GM23338 (cell line): ENCODE measurements around the gene ASPRV1. TPM values are rescaled to one million over a fixed set of nuclear protein-coding genes. Genes with fewer than 3 reads are reported as not detected.

Experiments used
- ATAC-seq: fragments of 200-7000 bp; cut with Tn5 transposase; 3 replicates; pipeline ENCODE4 v1.9.1; 2020
- DNase-seq: peaks from one replicate; pipeline ENCODE4 v3.0.0-alpha.2; 2015; ENCODE audit warnings: low spot score
- H2AFZ ChIP-seq: fragments of 200-600 bp; sonication (generic); 2 replicates; pipeline ENCODE4 v1.8.0; 2016; ENCODE audit warnings: antibody characterized with exemption, mild to moderate bottlenecking, moderate library complexity
- H3F3A ChIP-seq: fragments of 200-600 bp; sonication (generic); replicated peaks from 2 replicates; pipeline ENCODE4 v1.8.0; 2017; ENCODE audit warnings: antibody characterized with exemption, mixed run types, low read depth
- H3K27ac ChIP-seq: fragments of 200-600 bp; sonication (generic); 2 replicates; pipeline ENCODE4 v1.6.1; 2016; ENCODE audit warnings: low read depth
- H3K27me3 ChIP-seq: fragments of 200-600 bp; sonication (generic); 2 replicates; pipeline ENCODE4 v1.8.0; 2016; ENCODE audit warnings: mild to moderate bottlenecking, mixed run types, moderate library complexity; ENCODE audit not compliant: insufficient read depth
- H3K36me3 ChIP-seq: fragments of 200-600 bp; sonication (generic); 2 replicates; pipeline ENCODE4 v1.8.0; 2016; ENCODE audit warnings: mild to moderate bottlenecking; ENCODE audit not compliant: insufficient read depth
- H3K4me1 ChIP-seq: fragments of 200-600 bp; sonication (generic); 2 replicates; pipeline ENCODE4 v1.8.0; 2016; ENCODE audit warnings: mild to moderate bottlenecking, moderate library complexity; ENCODE audit not compliant: insufficient read depth
- H3K4me2 ChIP-seq: fragments of 200-600 bp; sonication (generic); 2 replicates; pipeline ENCODE4 v1.7.1; 2017; ENCODE audit warnings: mixed run types
- H3K4me3 ChIP-seq: fragments of 200-600 bp; sonication (generic); 2 replicates; pipeline ENCODE4 v1.6.1; 2016; ENCODE audit warnings: mixed run types
- H3K79me2 ChIP-seq: fragments of 200-600 bp; sonication (generic); replicated peaks from 2 replicates; pipeline ENCODE4 v1.8.0; 2017; ENCODE audit warnings: mild to moderate bottlenecking; ENCODE audit not compliant: insufficient read depth
- H3K9me2 ChIP-seq: fragments of 200-600 bp; sonication (generic); 2 replicates; pipeline ENCODE4 v1.8.0; 2017; ENCODE audit not compliant: insufficient read depth
- H4K20me1 ChIP-seq: fragments of 200-600 bp; sonication (generic); replicated peaks from 2 replicates; pipeline ENCODE4 v1.8.0; 2017; ENCODE audit warnings: mild to moderate bottlenecking; ENCODE audit not compliant: insufficient read depth
- H3K27ac Mint-ChIP-seq: 2 replicates; pipeline ENCODE4 v1.8.0; 2020; ENCODE audit warnings: inconsistent platforms, mild to moderate bottlenecking, moderate library complexity, mixed read lengths
- H3K27me3 Mint-ChIP-seq: 3 replicates; pipeline ENCODE4 v1.8.0; 2022; ENCODE audit warnings: low read depth, mild to moderate bottlenecking, moderate library complexity, mixed read lengths, inconsistent platforms; ENCODE audit not compliant: insufficient read depth, poor library complexity
- H3K36me3 Mint-ChIP-seq: 3 replicates; pipeline ENCODE4 v1.8.0; 2021; ENCODE audit warnings: low read depth, mild to moderate bottlenecking, inconsistent platforms, moderate library complexity, mixed read lengths
- H3K4me1 Mint-ChIP-seq: 3 replicates; pipeline ENCODE4 v1.8.0; 2020; ENCODE audit warnings: mild to moderate bottlenecking, inconsistent platforms, mixed read lengths
- H3K4me3 Mint-ChIP-seq: 3 replicates; pipeline ENCODE4 v1.8.0; 2021; ENCODE audit warnings: moderate library complexity, mild to moderate bottlenecking, inconsistent platforms, mixed read lengths
- H3K9me3 Mint-ChIP-seq: 3 replicates; pipeline ENCODE4 v1.8.0; 2020; ENCODE audit warnings: moderate library complexity, mild to moderate bottlenecking, inconsistent platforms, mixed read lengths
- CREB1 ChIP-seq: fragments of 250-450 bp; sonication (Bioruptor Pico); IDR thresholded peaks from 2 replicates; pipeline ENCODE4 v1.5.0; 2020; ENCODE audit warnings: low read depth, mild to moderate bottlenecking, moderate library complexity
- EZH2 ChIP-seq: fragments of 200-600 bp; sonication (generic); IDR thresholded peaks from one replicate; pipeline ENCODE4 v1.8.0; 2017; ENCODE audit warnings: antibody characterized with exemption, mild to moderate bottlenecking, low read depth; ENCODE audit not compliant: unreplicated experiment
- EZH2phosphoT487 ChIP-seq: fragments of 200-600 bp; sonication (generic); IDR thresholded peaks from one replicate; pipeline ENCODE4 v1.8.1; 2018; ENCODE audit warnings: antibody characterized with exemption; ENCODE audit not compliant: unreplicated experiment
- JUNB ChIP-seq: IDR thresholded peaks from one replicate; pipeline ENCODE4 v1.6.1; 2016; ENCODE audit warnings: antibody characterized with exemption; ENCODE audit not compliant: unreplicated experiment
- STAT1 ChIP-seq: IDR thresholded peaks from one replicate; pipeline ENCODE4 v1.6.1; 2016; ENCODE audit warnings: antibody characterized with exemption; ENCODE audit not compliant: unreplicated experiment
- ZNF114 ChIP-seq: fragments of 250-450 bp; sonication (Bioruptor Pico); IDR thresholded peaks from 2 replicates; pipeline ENCODE4 v1.5.0; 2020; ENCODE audit warnings: mild to moderate bottlenecking, moderate library complexity
- ZNF462 ChIP-seq: fragments of 250-450 bp; sonication (Bioruptor Pico); IDR thresholded peaks from 2 replicates; pipeline ENCODE4 v1.5.0; 2020; ENCODE audit warnings: mild to moderate bottlenecking, moderate library complexity
- polyA plus RNA-seq: library from polyadenylated mRNA; unstranded; fragments of >200 nt; fragmentation: Nextera tagmentation; extraction: Ambion mirVana; gene quantifications from 2 replicates; pipeline ENCODE4 v1.2.1, GENCODE V29; 2016
- total RNA-seq: library from RNA; depleted of rRNA; stranded (reverse); fragments of >200 nt; shearing (Covaris generic); gene quantifications from 2 replicates; pipeline ENCODE4 v1.2.3, GENCODE V29; 2014
- TF ChIP-seq, protein P1 (sequence below): IDR thresholded peaks from 2 replicates; pipeline ENCODE4 v1.6.1; 2016; ENCODE audit warnings: antibody characterized with exemption
- TF ChIP-seq, protein P2 (sequence below), 2 experiments: fragments of 200-600 bp in 1 of 2; sonication (generic) in 1 of 2; conservative IDR thresholded peaks; 2 replicates each; pipeline versions ENCODE4 v1.5.1 to v1.6.1; 2016 to 2017; ENCODE audit warnings: antibody characterized with exemption in 2 of 2, low read depth in 2 of 2, mild to moderate bottlenecking in 2 of 2, moderate library complexity in 1 of 2

Gene ASPRV1
- total and polyA plus RNA-seq, 2 experiments from 2014 or later: 0.60 to 1.4 TPM

DNA sequence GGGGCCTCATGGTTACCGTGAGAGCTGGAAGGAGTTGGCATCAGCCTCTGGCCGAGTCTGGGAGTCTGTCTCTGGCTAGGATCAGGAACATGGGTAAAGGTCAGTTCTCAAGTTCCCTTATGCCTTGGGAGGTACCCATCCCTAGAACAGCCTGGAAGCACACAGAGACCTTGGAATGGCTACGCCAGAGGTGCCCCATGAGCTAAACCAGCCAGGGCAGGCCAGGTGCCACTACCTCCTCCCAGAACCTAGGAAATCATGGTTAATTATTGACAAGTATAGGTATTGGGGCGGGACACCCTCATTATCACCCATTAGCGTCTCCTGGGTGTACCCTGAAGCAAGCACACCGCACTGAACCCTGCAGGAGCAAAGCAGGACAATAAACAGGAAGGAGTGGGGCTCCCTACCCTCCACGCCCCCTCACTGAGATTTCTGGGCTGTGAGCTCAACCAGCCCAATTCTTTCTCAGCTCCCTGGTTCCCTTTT, 3.0 kb upstream of the ASPRV1 start (continued):
- TF ChIP-seq EZH2phosphoT487 (no peak), JUNB (no peak), CREB1 (CRISPR knock-in tag) (no peak)
- TF ChIP-seq, protein P1, sequence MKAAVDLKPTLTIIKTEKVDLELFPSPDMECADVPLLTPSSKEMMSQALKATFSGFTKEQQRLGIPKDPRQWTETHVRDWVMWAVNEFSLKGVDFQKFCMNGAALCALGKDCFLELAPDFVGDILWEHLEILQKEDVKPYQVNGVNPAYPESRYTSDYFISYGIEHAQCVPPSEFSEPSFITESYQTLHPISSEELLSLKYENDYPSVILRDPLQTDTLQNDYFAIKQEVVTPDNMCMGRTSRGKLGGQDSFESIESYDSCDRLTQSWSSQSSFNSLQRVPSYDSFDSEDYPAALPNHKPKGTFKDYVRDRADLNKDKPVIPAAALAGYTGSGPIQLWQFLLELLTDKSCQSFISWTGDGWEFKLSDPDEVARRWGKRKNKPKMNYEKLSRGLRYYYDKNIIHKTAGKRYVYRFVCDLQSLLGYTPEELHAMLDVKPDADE: no peak

GRCh38 chr2:69962986-69963730, 1.7 kb upstream of the ASPRV1 start:
- H2AFZ ChIP-seq: no peak overlapping the region
- H3K9me2 ChIP-seq: peaks cover 17% of the 10 kb centered on the region
- DNase-seq (no peak), ATAC-seq (no peak)
- Mint-ChIP-seq H3K9me3 (no peaks in the 10 kb centered on the region), H3K27ac (no peak overlapping the region), H3K4me1 (peaks cover 15% of the 10 kb centered on the region), H3K4me3 (no peak overlapping the region), H3K27me3 (peaks cover 8% of the 10 kb centered on the region), H3K36me3 (no peaks in the 10 kb centered on the region; the same call in 2 of the 3 replicates)
- H3K27me3 ChIP-seq: no peaks in the 10 kb centered on the region
- no peaks in the 10 kb centered on the region for H3K79me2 ChIP-seq
- H3K27ac ChIP-seq: no peak overlapping the region
- H3K4me3 ChIP-seq: no peak overlapping the region
- H3K36me3 ChIP-seq: no peaks in the 10 kb centered on the region
- TF ChIP-seq, protein P2, sequence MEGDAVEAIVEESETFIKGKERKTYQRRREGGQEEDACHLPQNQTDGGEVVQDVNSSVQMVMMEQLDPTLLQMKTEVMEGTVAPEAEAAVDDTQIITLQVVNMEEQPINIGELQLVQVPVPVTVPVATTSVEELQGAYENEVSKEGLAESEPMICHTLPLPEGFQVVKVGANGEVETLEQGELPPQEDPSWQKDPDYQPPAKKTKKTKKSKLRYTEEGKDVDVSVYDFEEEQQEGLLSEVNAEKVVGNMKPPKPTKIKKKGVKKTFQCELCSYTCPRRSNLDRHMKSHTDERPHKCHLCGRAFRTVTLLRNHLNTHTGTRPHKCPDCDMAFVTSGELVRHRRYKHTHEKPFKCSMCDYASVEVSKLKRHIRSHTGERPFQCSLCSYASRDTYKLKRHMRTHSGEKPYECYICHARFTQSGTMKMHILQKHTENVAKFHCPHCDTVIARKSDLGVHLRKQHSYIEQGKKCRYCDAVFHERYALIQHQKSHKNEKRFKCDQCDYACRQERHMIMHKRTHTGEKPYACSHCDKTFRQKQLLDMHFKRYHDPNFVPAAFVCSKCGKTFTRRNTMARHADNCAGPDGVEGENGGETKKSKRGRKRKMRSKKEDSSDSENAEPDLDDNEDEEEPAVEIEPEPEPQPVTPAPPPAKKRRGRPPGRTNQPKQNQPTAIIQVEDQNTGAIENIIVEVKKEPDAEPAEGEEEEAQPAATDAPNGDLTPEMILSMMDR (conservative IDR thresholded peaks at IDR 0.05; ENCODE audit: low read depth in 2 of 2): no peak
- TF ChIP-seq EZH2: no peak
- TF ChIP-seq ZNF462 (CRISPR knock-in tag): no peak
- TF ChIP-seq CREB1 (CRISPR knock-in tag): no peak
- no peak for TF ChIP-seq STAT1
- TF ChIP-seq ZNF114 (CRISPR knock-in tag): no peak
- H4K20me1 ChIP-seq: no peaks in the 10 kb centered on the region
- H3K4me2 ChIP-seq: no peak overlapping the region; the same call in 1 of the 2 replicates
- peaks cover 9% of the 10 kb centered on the region; the same call in 1 of the 2 replicates for H3K4me1 ChIP-seq
- no peaks in the 10 kb centered on the region for H3F3A ChIP-seq
